Measurements from ENCODE around the gene CDV3.
"Not testable (repeated sequence)": the region's sequence is repeated elsewhere in the genome, so short reads cannot be mapped to it uniquely, and the experiment has no call there.

CDV3 gene, protein sequence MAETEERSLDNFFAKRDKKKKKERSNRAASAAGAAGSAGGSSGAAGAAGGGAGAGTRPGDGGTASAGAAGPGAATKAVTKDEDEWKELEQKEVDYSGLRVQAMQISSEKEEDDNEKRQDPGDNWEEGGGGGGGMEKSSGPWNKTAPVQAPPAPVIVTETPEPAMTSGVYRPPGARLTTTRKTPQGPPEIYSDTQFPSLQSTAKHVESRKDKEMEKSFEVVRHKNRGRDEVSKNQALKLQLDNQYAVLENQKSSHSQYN

DNA sequence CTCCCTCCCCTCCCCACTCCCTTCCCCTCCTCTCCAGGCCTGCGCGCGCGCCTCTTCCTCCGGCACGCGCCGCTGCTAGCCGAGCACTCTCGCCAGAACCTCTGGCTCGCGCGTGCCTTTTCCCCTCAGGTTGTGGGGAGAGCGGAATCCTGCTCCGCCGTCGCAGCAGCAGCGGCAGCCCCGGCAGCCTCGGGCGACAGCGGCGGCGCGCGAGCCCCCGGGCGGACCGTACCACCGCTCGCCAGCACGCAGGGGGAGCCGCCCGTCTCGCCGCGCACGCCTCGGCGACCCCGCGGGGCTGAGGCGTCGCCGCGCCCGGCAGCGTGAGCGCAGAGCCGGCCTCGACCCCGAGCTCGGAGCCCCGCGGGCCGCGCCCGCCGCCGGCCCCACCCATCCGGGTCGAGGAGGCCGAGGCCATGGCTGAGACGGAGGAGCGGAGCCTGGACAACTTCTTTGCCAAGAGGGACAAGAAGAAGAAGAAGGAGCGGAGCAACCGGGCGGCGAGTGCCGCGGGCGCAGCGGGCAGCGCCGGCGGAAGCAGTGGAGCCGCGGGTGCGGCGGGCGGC lies at the start of gene CDV3:
Gene CDV3, plus strand, starts transcription at position 58 of the 566 bp plus-strand sequence. Its CDS starts 359 bp downstream, at position 417.
- no peak for DNase-seq (ENCODE audit: low read depth in 2 of 2)

DNA sequence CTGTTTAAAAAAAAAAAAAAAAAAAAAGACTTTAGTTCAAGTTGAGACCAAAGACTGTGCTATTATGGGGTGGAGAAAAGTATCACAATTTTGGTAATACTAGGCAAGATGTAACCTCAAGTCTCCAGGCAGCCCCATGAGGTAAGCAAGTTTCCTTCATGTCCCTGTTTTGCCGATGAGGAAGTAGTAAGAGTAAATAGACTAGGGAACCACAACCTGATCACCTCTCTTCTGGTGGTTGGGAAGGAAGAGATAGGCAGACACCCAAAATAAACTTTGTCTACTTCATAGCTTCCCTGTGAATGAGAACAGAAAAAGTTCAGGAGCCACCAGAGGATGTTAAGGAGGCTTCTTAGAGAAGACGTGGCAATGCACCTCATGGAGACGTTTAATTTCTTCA lies 49.7 kb upstream of the CDV3 start:
- DNase-seq (ENCODE audit: low read depth in 2 of 2): not testable (repeated sequence)

DNA sequence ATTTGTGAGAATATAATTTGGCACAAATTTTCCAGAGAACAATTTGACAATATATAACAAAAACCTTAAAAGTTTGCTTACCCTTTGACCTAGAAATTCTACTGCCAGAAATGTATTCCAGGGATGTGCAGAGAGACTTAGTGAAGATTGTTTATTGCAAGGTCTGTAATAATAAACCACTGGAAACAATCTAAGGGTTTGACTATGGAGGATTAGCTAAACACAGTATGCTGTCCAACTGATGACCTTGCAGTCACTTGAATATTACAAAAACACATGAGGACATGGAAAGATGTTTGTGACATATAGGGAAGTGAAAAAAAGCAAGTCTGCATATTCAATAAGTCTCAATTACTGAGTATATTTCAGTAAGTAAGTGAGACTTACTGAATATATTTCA lies 48.1 kb upstream of the CDV3 start:
- no peak for DNase-seq (ENCODE audit: low read depth in 2 of 2)

DNA sequence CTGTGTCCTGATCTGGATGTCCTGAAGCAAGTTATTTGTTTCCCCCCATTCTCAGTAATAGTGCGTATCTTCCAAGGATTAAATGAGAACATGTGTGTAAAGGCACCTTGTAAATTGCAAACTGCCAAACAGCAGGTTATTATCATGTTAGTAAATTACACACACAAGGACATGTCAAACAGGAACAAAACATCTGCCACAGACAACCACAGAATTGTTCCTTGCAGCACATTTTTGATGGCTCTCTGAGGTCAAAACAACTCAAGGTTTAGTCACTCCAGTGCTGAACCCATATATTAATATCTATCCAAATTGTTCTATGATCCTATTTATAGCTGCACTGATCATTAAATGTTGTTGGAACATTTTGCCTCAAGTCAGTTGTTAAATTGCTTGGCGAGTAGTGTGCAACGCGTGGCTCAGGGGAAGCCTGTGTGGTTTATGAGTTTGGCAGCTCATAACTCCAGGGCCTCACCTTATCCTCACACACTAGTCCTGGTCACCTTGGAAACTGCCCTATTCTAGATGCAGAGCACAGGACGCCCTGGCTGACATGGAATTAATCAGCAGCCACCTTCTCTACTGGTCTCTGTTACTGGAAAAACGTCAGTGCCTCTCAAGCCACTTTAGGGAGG lies 46.3 kb upstream of the CDV3 start:
- no peak for DNase-seq (ENCODE audit: low read depth in 2 of 2)

DNA sequence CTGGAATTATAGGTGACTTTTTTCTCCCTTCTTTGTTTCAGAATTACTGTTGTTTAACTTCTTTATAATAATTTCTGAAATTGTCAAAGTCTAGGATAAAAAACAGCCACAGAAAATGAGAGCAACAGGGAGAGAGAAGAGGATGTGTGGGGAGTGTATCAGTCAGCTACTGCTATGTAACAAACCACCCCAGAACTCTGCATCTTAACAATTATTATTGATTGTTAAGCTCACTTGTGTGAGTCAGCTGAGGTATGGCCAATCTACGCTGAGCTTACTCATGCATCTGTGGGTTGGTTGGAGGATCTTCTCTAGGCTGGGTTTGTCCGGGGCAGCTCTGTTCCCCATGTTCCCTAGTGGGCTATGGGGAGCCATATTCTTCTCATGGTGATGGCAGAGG lies 43.7 kb upstream of the CDV3 start:
- no peak for DNase-seq (ENCODE audit: low read depth in 2 of 2)

DNA sequence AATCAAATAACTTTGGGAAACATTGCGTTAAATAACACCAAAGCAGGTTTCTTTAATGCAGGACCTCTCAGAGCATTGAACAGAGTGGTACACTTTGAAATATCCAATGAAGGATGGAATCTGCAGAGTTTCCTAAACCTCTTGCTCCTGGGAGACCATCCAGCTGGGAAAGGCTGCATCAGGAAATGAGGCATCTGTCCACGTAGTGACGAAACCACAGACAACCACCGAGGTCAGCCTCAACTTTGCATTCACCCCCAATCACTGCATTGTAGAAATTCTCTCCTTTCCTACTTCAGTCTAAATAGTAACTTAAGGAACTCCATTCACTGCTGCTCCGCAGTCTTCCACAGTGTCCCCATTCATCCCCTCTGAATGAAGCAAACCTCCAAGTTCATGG lies 41.5 kb upstream of the CDV3 start:
- DNase-seq (ENCODE audit: low read depth in 2 of 2): no peak

DNA sequence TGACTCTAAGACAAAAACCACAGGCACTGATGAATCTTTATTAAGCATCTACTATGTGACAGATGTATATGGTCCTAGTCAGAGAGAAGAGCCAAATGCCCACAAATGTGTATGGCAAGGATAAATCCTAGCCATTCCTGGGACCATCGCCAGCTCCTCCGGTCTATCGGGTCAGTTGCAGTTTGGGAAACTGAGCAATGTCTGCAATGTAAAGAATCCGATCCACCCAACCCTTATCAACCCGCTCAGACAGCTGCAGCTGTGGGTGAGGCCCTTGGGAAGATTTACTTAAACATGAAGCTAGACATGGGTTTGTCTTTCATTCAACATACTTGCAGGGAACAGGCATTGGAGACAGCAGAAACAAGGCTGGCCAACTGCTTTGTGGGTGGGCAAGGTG lies 40.5 kb upstream of the CDV3 start:
- no peak for DNase-seq (ENCODE audit: low read depth in 2 of 2)

DNA sequence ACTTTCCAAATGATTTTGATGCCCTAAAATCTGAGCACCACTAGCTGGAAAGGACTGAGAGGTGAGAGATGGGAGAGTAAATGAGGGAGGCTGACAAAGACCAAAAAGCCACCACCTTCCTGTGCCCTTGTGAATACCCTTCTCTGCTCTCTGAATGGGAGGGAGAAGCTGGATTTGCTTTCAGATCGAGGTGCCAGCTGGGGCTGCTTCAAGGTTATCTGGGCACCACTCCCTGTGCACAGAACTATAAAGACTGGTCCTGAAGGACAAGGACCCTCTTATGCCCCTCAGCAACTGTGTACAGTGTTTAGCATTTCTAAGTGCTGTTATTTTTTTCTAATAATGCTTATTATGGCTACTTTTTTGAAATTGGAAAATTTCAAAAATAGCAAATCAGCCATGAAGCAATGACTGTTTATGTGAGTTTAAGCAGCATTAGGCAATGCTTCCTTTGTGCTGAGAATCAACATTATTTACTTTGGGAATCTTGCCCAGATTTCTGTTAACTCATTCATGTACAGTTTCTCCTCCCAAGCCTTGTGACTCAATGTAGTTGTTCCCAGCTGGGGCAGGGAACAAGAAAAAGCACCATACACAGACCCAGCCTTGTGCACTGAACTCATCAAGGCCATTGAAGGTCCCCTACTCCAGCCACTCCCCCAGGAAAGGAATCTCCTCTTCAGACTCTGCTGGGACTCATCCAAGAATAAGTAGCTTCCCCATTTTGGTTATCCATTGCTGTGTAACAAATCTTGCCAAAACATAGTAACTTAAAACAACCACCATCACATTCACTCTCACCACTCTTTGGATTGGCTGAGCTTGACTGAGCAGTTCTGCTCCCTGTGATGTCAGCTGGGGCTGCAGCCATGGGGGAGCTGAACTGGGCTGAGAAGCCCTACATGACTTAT lies 37.3 kb upstream of the CDV3 start:
- no peak for DNase-seq (ENCODE audit: low read depth in 2 of 2)

DNA sequence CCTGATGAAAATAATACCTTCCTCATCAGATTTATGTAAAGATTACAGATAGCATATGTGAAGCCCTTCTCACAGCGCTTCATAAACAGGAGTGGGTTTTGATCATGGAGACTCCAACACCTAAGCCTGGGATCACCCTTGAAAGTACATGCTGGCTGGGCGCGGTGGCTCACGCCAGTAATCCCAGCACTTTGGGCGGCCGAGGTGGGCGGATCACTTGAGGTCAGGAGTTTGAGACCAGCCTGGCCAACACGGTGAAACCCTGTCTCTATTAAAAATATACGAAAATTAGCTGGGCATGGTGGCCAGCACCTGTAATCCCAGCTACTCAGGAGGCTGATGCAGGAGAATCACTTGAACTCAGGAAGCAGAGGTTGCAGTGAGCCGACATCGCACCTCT lies 36.4 kb upstream of the CDV3 start:
- not testable (repeated sequence) for DNase-seq (ENCODE audit: low read depth in 2 of 2)

DNA sequence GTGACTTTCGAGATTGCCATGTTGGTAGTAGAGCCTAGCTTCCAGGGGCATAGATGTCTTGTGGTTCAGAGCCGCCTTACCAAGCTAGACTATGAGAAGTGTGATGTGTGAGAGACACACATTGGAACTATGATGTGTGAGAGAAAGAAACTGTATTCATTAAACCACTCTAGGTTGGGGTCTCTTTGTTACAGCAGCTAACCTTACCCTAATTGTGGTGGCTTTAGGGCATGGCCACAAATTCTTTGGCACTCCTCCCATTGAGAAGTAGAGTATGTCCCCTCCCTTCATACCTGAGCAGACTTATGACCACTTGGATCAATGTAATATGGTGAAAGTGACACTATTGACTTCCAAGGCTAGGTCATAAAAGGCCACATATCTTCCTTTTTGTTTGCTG lies 35.3 kb upstream of the CDV3 start:
- DNase-seq (ENCODE audit: low read depth in 2 of 2): no peak

DNA sequence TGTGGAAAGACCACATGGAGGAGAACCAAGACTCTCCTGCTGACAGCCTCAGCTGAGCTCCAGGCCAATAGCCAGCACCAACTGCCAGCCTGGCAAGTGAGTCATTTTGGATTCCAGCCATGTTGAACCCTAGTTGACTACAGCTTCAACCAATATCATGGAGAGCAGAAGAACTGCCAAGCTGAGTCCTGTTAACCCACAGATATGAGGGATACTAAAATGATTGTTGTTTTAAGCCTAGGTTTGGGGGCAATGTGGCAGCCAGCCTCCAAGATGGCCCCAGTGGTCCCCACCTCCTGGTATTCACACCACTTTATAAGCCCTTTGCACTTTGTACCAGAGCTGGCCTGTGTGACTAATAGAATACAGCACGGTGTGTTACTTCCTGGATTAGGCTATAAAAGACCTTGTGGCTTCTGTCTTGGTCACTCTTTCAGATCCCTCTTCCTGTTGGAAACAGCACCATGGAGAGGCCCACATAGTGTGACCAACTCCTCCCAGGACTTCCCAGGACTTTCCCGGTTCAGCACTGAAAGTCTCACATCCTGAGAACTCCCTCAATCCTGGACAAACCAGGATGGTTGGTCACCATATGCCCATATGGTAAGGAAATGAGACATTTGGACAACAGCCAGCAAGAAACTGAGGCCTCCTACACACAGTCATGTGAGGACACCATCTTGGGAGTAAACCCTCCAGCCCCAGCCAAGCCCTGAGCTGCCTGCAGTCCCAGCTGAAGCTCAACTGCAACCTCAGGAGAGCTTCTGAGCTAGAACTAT lies 32.4 kb upstream of the CDV3 start:
- DNase-seq (ENCODE audit: low read depth in 2 of 2): no peak

DNA sequence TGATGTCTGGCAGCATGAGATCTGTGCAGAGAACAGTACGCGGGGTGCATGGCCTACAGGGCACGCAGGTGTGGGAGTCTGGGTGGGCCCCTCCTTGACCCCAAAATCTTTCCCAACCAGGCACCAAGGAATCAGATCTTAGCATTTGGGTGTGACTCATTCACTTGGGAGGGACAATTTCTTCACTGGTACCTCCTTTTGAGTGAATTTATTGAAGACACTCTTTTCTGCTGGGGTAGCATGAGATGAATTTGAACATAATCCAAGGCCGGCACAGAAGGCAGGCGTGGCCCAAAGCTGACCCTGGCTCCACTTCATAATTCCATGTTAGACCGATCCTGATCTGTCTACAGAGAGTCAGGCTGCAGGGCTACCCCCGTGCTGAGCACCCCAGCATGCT lies 30.6 kb upstream of the CDV3 start:
- no peak for DNase-seq (ENCODE audit: low read depth in 2 of 2)

DNA sequence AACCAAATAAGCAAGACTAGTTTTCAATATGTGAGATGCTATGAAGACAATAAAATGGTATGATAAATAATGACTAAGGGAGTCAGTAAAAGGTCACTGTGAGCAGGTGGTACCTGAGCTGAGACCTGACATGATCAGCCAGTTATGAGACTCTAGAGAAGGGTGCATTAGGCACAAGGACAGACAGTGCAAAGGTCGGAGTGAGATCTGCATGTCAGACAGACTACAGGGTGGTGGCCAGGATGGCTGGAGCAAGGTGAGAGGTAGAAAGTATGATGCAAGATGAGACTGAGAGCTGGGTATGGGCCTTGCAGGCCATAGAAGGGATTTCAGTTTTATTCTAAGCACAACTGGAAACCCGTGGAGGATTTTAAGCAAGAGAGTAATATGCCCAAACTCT lies 28.5 kb upstream of the CDV3 start:
- DNase-seq (ENCODE audit: low read depth in 2 of 2): not testable (repeated sequence)

DNA sequence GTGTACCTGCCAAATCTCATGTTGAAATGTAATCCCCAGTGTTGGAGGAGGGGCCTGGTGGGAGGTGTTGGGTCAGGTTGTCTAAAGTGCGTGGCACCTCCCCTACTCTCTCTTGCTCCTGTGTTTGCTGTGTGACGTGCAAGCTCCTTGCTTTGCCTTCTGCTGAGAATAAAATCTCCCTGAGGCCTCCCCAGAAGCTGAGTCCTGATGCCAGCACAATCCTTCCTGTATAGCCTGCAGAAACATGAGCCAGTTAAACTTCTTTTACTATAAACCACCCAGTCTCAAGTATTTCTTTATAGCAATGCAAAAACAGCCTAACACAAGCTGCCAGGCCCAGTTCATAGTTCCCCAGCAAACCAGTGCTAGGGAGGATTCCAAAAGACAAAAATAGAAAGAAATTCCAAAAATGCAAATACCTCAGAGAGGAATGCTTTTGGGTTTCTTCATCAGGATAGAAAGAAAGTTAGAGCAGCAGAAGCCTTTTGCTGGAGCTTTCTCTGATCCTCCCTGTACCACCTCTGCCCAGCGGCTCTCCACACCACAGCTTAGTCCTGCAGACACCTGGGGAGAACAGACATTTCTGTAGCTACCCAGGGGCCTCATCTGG lies 25.9 kb upstream of the CDV3 start:
- no peak for DNase-seq (ENCODE audit: low read depth in 2 of 2)

DNA sequence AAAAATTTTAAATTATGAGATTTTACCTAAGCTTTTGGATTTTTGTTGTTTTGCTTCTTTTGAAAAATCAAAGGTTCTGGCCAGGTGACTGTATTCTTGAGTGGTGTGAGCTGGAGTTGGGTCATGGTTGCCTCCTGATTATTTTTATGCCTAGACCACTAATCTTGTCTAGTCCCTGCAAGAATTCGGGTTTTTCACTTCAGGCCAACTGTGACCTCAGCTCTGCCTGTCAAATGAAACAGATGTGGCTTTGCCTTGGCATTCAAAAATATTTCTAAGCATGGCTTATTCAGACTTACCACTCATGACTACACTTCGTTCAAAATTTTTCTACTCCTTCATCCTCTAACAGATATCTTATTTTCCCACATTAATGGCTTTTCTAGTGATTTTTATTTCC lies 25.4 kb upstream of the CDV3 start:
- DNase-seq (ENCODE audit: low read depth in 2 of 2): no peak

DNA sequence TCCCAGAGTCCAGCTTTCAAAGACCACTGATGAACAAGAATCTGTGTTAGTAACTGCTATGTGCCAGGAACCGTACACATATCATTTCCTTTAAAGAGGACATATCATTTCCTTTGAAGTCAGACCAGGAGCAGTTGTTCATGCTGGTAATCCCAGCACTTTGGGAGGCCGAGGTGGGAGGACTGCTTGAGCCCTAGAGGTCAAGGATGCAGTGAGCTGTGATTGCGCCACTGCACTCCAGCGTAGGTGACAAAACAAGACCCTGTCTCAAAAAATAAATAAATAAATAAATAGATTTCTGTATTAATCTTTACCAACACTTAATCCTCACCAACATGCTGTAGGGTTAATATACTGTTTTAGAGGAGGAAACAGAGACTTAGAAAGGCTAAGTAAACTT lies 23.9 kb upstream of the CDV3 start:
- DNase-seq (ENCODE audit: low read depth in 2 of 2): no peak

DNA sequence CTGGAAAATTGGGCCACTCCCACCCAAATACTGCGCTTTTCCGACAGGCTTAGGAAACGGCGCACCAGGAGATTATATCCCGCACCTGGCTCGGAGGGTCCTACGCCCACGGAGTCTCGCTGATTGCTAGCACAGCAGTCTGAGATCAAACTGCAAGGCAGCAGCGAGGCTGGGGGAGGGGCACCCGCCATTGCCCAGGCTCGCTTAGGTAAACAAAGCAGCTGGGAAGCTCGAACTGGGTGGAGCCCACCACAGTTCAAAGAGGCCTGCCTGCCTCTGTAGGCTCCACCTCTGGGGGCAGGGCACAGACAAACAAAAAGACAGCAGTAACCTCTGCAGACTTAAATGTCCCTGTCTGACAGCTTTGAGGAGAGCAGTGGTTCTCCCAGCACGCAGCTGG lies 21.9 kb upstream of the CDV3 start:
- DNase-seq (ENCODE audit: low read depth in 2 of 2): not testable (repeated sequence)

DNA sequence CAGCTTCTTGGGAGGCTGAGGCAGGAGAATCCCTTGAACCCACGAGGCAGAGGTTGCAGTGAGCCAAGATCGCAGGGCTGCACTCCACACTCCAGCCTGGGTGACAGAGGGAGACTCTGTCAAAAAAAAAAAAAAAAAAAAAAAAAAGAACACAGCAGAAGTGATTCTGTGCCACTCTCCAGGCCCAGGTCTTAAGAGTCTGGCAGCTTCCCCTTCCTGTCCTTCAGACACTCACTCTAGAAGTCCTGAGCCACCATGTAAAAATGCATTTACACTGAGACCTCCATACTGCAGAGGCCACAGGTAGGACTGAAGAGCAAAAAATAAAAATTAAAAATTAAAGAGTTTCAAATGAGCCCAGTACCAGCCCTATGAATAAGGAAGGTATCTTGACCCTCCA lies 11.8 kb upstream of the CDV3 start:
- no peak for DNase-seq (ENCODE audit: low read depth in 2 of 2)

DNA sequence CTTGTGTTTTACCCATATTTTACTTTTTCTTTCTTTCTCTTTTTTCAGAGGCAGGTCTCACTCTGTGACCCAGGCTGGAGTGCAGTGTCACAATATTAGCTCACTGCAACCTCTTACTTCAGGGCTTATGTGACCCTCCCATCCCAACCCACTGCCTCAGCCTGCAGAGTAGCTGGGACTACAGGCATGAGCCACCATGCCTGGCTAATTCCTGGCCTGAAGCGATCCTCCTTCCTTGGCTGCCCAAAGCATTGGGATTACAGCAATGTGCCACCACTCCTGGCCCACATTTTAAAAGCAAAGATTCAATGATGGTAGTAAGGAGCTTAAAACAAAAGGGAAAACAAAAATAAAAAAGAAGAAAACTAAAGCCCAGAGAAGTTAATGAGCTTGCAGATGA lies 11.1 kb upstream of the CDV3 start:
- no peak for DNase-seq (ENCODE audit: low read depth in 2 of 2)

DNA sequence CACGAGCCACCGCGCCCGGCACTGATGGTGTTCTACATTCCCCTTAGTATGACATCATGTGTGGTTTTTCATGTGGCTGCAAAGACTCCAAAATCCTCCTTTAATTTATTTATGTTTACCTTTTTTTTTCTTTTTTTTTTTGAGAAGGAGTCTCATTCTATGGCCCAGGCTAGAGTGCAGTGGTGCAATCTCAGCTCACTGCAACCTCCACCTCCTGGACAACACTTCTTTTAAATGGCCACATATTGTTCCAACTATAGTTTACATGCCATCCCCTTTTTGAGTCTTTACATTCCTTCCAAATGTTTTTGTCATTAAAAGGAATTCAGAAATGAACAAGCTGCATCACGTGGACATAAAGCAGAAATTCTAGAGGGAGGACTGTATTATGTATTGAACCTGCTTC lies 10.3 kb upstream of the CDV3 start:
- DNase-seq (ENCODE audit: low read depth in 2 of 2): no peak

DNA sequence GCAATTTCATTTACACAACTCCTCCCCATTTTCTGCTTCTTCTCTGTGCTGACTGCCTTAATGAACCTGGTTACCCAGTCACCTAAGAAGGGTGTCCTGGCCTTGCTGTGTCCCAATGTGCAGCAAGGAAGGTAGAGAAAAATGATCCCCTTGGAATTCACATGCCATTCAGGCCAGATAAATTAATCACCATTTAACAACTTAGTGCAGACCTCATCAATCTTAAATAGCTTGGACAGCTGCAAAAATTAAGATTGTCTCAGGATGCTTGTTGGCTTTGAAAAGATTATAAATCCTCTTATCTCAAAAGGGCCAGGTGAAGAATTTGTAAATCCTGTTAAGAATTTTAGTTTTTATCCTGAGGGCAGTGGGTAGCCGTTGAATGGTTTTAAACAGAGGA lies 9.7 kb upstream of the CDV3 start:
- DNase-seq (ENCODE audit: low read depth in 2 of 2): no peak

All from stimulated activated CD8-positive, alpha-beta memory T cell treated with anti-CD3 and anti-CD28 coated beads, Interleukin-2, amount 100 ng/mL, for 1 hour (primary cell).